Measurements from ENCODE around the gene ZEB2.

DNA sequence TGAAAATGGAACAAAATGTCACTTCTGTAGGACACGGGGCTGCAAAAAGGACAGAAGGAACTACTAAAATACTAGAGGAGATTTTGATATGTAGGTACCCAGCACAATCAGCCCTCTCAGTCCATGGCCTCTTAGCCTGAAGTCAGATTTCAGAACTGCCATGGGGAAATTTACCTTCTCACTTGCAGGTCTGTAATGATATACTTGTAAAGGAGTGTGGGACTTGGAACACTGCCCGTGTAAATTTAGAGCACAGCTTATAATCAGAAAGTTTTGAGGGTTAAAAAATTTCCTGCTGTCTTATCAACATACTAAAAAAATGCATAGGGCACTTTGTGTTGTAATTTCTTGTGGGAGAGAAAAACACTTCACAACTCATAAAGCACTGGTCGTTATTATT lies 60.6 kb downstream of the ZEB2 start:
- TF ChIP-seq POLR2AphosphoS5 (IDR thresholded peaks at IDR 0.05; ENCODE audit: low read length) (no peak), RB1 (IDR thresholded peaks at IDR 0.05; ENCODE audit: borderline replicate concordance) (no peak), GABPA (IDR thresholded peaks at IDR 0.05; ENCODE audit: low read depth) (no peak), BHLHE40 (IDR thresholded peaks at IDR 0.05; ENCODE audit: borderline replicate concordance in 1 of 2, low read depth in 2 of 2, low read length in 1 of 2) (no peak), POLR2AphosphoS2 (IDR thresholded peaks at IDR 0.05; ENCODE audit: low read depth, low read length) (no peak)

Measured in GM12878 (cell line).